ENCODE data around the gene HMCN2.
A peak's percentile ranks its signal among the peaks of the same experiment; 100 is the strongest.
"Not testable (repeated sequence)": the region's sequence is repeated elsewhere in the genome, so short reads cannot be mapped to it uniquely, and the experiment has no call there.

The HMCN2 gene

DNA sequence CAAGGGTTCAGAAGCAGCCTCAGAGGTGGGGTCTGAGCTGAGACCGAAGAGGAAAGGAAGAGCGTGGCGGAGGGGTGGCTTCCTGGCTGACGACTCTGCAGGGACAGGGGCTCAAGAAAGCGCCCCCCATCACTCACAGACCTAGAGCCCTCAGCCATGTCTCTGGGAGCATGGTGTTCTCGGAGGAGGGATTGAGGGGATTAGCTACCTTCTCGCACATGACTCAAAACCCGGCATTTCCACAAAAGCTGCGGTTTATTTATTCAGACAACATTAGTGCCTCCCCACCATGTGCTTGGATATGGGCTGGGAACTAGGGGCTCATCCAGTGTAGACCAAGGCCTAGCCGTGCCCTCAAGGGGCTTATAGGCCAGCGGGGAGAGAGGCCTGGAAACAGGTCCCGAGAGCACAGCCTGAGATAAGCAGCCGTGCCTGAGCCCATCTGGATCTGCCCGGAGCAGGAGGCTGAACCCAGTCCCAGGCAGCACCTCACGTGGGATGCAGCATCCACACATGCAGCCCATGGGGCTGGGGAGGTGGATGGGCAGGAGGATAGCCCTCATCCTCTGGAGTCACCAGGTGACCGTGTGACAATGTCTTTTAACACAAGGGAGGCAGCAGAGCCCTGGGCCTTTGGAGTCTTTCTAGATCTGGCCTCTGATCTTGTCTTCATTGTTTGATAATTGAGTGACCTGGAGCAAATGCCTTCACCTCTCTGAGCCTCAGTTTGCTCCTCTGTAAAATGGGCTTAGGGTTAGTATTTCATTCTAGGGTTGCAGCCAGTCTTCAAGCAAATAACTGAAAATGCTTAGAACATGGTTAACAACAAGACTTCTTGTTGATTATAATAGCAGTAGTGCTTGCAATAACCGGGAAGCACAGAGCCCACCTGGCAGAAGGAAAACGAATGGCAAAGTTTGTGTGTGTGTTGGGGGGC, 878 bp upstream of the HMCN2 start:
- no peak for DNase-seq

DNA sequence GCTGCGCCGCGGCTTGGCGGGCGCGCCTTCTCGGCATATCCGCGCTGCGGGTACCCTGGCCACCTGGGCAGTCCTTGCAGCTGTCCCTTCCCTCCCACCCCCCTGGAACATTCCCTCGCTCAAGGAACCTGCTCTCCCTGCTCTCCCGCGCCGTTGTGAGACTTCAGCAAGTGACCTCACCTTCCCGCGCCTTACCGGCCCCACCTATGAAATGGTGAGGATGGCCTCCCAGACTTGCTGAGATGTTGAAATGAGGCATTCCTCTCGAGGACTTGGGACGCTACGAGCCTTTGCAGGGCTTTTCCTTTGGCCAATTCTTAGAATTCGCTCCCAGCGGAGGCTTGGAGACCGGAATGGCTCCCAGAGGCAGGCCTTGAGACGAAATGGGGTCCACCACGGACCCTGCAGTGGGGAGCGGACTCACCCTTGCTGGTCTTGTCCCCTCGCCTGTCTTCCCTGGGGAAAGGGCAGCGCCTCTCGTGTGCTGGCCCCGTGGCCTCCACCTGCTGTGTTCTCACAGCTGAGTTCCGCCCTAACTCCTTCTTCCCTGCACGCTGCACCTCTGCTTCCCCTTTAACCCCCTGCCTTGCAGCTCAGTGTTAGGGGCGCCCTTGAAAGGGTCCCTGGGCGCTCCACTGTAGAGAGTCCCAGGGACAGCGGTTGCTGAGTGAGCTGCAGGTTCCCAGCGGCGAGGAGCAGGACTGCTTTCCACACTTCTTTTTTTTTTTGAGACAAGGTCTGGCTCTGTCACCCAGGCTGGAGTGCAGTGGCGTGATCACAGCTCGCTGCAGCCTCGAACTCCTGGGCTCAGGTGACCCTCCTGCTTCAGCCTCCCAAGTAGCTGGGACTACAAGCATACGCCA, 907 bp downstream of the HMCN2 start:
- no peak for DNase-seq

DNA sequence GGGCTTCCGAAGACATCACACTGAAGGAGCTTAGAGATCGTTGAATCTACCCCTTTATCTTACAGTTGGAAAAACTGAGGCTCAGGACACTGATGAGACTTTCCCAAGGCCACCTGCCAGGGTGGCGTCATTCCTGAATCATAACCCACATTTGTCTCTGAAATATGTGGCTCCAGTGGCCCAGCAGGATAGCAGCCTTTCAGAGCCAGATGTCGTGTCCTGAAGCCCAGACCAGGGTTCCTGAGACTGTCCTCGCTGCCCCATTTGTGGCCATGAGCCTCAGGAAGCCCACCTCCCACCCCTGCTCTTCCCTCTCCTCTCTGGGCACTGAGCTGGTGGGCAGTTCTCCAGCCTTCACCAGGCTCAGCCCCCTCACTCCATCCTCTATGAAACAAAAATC, 2.4 kb downstream of the HMCN2 start:
- DNase-seq, result no peak

DNA sequence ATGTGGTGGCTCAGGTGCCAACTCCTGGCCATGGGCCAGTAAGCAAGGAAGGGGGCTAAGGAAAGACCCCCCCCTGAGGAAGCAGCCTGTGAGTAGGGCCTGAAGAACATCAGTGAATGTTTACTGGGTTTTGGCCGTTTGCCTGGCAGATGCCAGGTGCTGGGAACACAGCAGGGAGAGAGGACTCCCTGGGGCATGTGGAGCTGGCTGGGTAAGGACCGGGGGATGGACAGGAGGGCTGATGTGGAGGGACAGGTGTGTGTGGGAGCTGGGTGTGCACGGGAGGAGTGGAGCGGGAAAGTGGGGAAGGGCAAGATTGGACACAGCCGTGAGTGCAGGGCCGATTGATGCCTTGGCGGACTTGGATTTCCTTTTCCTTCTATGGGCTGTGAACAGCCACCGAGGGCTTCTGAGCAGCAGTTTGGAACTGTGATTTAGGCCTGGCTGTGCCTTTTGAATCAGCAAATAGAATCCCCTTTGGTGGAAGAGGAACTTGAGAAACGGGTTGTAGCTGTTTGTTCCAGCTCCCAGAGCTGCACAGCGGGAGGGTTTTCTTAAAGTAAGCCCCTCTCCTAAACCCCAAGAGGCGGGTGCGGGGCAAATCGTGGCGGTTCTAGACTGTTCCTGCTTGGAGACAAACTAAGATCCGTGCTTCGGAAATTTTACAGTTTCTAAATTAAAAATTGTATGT, 3.1 kb downstream of the HMCN2 start:
- no peak for DNase-seq

DNA sequence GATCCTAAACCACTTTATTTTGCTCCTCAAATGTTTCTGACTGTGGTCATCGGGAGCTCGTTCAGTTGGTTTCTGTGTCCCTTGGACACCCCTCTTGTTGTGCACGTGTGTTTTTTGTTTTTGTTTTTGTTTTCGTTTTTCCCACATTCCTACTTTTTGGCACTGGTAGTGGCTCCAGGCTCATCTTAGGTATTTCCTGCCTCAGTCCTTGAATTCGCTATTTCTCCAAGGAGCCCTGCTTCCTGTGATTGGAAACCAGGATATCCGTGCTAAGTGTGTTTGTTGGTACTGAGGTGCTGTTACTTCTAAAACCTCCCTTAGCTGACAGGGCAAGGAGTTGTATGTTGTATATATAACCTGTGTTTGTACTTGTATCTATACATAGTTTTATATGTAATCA, 5.9 kb downstream of the HMCN2 start:
- DNase-seq, result no peak

DNA sequence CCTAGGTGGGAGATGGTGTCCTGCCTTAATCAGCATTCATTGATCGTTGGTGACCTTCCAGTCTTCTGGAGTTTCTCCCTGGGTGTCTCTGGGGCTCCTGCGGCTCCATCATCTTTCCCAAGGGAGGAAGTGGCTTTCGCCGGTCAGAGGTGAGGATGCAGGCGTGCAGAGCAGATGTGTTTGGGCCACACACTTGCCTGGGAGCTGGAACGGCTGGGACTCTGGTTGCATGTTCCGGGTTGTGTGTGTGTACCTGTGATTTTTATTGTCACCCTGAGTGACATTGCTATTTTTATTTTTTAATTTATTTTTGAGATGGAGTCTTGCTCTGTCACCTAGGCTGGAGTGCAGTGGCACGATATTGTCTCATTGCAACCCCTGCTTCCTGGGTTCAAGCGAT, 9.6 kb downstream of the HMCN2 start:
- DNase-seq, result no peak

DNA sequence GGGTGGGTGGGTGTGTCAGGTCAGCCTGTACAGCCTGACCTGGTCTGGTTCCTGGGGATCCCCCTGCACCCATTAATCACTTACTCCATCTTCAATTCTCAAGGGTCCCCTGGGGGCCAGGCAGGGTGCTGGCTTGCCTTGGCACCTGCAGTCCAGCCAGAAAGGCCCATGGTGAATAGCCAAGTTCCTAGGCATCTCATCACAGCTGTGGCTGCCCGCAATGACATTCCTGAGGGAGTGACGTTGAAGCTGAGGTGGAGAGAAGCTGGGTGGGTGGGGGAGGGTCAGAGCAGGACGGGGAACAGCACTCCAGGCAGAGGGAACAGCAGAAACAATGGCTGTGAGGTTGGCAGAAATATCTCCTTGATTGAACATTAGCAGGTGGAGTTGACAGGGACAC, 10.6 kb downstream of the HMCN2 start:
- DNase-seq, result peak; percentile 75

DNA sequence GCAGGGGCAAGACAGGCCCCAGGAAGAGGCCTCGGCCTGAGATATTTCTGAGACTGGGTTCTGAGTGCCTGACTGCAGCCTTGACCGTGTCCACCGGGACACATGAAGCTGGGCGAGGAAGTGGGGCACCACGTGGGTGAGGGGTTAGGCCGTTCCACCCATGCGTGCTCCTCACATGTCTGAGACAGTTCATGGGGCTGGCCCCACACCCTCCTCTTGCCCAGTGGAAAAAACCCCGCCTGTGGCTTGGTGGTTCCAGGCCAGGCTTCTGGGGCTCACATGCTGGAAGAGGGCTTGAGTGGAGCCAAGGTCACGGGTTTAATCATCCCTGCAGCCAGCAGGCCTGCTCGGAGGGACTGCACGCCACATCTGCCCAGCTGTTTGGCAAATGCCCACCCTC, 11.4 kb downstream of the HMCN2 start:
- DNase-seq, result no peak

DNA sequence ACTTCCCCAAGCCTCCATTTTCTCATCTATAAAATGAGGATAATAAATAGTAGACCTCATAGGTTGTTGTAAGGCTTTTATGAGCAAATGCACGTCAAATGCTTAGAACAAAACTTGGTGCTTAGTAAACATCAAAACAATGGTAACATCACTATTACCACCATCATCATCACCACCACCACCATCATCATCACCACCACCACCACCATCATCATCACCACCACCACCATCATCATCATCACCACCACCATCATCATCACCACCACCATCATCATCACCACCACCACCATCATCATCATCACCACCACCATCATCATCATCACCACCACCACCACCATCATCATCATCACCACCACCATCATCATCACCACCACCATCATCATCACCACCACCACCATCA, 12.0 kb downstream of the HMCN2 start:
- DNase-seq, result not testable (repeated sequence)

DNA sequence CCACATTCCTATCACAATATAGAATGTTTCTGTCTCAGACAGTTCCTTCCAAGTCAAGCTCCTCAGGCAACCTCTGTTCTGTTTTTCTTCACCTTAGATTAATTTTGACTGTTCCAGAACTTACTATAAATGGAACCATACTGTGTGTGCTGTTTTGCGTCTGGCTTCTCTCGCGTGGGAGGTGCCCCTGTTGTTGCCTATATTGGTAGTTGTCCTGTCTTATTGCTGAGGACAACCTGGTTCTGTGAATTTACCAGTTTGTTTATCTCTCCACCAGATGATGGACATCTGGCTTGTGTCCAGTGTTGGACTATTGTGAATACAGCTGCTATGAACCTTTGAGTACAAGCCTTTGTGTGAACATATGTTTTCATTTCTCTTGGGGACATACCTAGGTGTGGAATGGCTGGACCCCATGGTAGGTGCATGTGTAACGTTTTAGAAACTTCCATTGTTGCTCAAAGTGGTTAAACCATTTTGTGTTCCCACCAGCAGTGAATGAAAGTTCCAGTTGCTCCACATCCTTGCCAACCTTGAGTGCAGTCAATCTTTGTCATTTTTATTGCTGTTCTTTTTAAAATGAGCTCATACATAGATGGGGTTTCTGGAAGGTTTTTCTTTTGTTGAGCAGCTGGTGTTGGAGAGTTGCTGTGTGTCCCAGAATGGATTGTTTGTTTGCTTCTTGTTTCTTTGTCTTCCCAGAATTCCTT, 18.1 kb downstream of the HMCN2 start:
- DNase-seq, result no peak

DNA sequence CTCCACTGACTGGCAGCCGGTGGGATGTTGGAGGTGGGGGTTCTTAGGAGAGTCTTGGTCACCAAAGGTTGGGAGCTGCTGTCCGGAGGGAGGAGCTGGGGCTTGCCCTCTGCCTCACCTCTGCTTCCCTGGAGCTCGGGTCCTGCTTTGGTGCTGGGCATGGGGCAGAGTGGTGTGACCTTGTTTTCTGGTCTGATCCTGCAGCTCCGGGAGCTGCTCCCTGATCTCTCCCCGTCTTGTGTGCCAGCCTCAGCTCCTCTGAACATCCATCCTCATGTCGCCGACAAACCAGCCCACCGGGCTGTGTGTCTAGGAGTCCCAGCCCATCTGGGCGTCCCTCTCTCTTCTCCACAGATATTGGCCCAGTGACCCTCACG, 18.7 kb downstream of the HMCN2 start:
- DNase-seq, result no peak

DNA sequence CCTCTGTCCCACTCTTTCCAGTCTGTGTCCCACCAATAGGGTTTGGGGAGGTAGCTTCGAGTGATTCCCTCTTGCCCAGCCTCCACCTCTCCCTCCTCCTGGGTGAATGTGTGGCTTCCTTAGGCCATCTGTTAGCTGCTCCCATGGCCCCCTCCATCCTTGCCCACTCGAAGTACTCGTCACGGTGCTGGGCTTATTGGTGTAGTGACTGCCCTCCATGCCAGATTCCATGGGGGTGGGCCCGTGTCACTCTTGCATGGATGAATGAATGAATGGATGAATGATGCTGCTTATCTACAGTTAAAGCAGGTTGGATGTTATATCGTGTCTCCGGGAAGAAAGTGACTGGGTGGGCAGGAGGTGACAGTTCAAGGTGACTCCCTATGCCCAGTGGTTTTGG, 19.1 kb downstream of the HMCN2 start:
- no peak for DNase-seq

DNA sequence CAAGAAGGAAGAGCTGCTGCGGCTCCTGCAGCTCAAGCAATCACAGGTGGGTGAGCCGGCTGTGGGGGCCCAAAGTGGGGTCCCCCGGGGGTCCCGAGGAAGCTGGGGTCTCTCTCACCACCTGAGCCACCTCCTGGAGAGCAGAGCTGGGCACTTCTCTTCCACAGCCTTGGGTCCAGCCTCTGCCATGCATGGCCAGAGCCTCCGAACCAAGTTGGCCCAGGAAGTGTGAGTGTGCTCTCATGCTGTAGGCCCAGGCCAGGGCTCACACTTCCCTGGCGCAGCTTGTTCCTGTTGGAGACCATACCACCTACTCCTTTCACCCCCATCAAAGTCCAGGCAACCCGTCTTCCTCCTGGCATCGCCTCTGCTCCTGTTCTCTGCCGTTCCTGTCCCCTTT, 19.7 kb downstream of the HMCN2 start:
- DNase-seq, result no peak

DNA sequence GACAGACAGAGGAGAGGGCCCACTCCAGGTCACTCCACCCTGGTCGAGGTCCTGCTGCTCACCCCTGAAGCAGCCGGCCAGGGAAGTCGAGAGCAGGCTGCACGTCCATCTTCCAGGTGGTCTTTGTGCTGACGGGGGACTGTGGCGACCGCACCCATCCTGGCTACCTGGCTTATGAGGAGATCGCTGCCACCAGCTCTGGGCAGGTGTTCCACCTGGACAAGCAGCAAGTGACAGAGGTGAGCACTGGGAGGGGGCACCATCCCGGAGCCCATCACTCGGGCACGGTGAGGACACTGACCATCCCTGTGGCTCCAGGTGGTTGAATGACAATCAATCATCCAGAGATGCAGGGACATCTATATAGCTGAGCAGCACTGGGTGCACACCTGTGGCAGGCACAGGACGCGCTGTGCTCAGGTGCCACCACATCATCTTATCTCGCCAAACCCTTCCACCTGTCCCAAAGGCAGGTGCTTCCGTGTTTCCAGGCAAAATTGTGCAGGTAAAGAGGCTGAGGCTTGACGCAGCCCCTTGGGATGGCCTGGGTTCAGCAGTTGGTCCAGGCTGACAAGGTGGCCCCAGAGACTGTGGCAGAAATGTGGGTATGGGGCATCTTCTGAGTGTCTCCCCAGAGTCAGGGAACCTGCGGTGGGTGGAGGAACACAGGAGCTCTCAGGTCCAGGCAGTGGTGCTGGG, 20.7 kb downstream of the HMCN2 start:
- no peak for DNase-seq

DNA sequence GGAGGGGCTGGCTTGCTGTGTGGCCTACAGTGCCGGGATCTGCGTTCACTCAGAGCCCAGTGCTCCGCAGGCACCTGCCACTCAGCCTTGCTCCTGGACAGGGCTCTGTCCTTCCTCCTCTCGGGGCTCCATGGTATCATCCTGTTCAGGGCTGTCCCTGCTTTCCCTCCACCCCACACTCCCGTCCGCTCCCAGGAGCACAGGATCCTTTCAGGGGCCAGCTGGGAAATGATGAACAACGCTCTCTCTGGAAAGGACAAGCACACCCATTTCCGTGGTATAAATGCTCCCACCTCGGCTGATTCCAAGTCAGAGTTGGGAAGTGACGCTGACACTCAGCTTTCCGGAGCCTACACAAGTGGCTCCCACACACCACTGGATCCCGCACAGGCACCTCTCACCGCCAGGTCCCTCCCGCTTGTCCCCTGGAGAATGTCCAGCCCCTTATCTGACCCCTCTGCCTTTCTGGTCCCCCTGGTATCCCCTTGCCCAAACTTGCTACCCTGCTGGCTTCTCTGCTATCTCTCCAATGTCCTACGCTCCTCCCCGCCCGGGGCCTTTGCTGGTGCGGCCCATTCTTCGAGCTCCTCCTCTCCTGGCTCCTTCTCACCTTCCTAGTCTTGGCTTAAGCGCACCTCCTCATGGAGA, 21.3 kb downstream of the HMCN2 start:
- DNase-seq, result no peak

DNA sequence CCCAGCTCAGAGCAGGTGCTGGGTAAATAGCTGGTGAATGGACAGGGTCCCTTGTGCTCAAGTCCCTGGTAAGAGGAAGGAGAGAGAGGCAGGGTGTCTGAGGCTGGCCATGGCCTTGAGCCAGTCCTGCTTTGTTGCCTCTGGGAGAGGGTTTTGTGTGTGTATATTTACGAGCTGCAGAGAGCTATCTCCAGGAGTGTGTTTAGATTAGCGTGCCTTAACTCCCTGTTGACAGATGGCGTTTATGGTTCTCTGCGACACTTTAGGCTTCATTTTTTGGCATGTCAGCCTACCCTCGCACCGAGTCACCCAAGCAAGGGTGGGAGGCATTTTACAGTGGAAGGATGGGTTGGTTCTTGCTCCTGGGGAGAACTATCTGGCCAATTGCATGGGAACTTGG, 22.2 kb downstream of the HMCN2 start:
- no peak for DNase-seq

DNA sequence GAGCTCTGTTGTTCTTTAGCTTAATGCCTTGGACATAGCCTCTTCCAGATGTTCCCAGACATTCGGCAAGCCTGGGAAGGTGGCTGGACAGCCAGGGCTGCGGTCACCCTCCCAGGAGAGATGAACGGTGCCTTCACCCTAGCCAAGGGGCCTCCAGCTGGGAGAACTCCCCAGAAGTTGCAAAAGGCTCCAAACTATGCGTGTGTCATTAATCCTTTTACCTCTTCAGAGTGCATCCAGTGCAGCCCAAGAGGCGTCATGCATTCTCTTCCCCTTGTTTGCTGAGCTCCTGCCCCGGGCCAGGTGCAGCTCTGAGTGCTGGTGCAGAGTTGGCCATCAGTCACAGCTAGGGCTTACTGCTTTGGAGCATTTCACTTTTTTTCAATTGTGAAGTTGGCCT, 22.8 kb downstream of the HMCN2 start:
- no peak for DNase-seq

DNA sequence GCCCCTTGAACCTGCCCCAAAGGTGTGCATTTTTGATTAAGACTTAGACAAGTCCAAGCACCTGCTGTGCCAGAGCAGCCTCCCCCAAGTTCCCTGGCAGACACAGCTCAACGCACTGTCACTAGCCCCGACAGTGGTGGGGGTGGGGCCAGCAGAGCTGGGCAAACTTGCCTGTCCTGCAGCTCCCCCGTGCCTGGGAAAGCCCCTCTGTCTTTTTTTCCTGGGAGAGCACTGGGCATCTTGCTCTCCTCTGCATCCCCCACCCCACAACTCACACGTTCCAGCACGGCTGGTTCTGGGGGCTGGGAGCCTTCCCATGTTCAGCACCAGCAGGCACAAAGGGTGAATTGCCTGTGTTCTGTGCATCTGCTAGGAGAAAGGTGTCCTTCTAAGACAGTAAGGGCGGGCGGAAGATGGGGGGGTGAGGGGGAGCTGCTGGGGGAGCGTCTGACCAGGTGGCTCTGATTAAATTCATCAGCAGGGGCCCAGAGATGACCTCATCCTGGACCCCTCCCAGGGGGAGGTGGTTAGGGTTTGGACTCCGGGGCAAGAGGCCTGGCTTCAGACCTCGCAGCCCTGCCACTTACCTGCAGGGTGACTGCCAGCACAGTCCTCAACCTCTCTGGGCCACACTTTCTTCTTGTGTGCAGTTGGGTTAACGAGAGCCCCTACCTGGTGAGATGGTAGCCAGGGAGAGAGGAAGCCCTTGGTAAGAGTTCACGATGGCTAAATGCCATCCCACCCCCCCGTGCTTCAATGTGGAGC, 23.5 kb downstream of the HMCN2 start:
- DNase-seq, result no peak

DNA sequence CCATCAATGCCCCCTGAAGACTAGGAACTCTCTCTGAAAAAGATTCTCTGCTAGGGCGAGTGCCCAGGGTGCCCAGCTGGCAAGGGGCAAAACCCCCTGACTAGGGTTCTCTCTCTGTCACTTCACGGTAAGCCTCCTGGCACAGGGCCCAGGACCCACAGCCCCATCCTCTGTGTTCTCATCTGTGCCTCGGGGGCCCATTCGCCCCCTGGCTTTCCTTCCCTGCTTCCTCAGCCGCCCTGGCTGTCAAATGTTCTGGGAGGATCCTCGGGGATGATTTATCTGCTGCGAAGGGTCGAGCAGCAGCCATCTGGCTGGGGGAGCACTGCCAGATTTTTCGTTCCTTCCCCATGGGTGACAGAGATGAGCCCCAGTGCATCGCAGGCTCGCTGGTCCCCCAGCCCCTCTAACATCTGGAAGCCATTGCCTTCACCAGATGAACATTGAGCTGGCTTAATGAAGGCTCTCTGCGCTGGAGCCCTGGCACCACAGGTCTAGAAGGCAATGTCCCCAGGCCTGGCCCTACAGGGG, 24.2 kb downstream of the HMCN2 start:
- DNase-seq, result no peak
